ENCODE data around the gene SPRED3. TPM values are rescaled to one million over a fixed set of nuclear protein-coding genes. Genes with fewer than 3 reads are reported as not detected.

The SPRED3 gene
- total and polyA plus RNA-seq, 2 donors (not counting 1 experiment from before 2014, with no cell fraction given) = 1.5 to 2.0 TPM

DNA sequence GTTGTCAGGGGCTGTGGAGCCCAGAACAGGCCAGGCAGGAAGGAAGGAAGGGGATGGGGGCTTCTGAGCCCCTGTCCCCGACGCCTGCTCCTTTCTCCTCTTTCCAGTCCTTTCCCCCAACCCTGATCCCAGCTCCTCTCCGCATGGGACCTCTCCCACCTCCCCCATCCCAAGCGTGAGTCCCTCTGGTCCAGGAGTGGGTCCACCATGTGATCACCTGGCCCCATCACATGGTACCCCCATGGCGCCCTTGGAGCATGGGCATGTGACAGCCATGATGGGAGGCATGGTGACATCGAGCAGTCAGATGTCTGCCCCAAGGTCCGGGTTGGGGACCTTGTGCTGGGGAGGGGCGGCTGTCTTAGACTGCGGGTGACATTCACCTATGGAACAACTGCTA is 54.2 kb downstream of the SPRED3 start:
- Histone ChIP-seq H4K20me1 (ENCODE audit: control insufficient read depth, extremely low read depth, insufficient read depth, low read length) (no peaks in the 10 kb centered on the region), H3K36me3 (ENCODE audit: control insufficient read depth, insufficient read depth, low read length) (no peaks in the 10 kb centered on the region), H3K9ac (ENCODE audit: insufficient read depth, low read length) (no peak overlapping the region), H3K4me3 (replicated peaks in 1 of 4; ENCODE audit: control extremely low read depth in 1 of 4, insufficient read depth in 1 of 4, low read depth in 3 of 4, low read length in 4 of 4) (no peak overlapping the region), H3K27me3 (ENCODE audit: control insufficient read depth, insufficient read depth, low read length) (no peaks in the 10 kb centered on the region), H3K4me1 (ENCODE audit: control insufficient read depth, extremely low read depth, insufficient read depth, low read length) (no peaks in the 10 kb centered on the region), H2AFZ (ENCODE audit: low read length) (no peak overlapping the region), H3K27ac (ENCODE audit: insufficient read depth, low read length) (no peak overlapping the region), H3K9me3 (ENCODE audit: control insufficient read depth, insufficient read depth, low read depth, low read length) (no peaks in the 10 kb centered on the region), H3K79me2 (ENCODE audit: control insufficient read depth, insufficient read depth, low read length) (no peaks in the 10 kb centered on the region), H3K4me2 (ENCODE audit: extremely low read depth, insufficient read depth, low read length) (no peak overlapping the region)
- TF ChIP-seq, protein P1, sequence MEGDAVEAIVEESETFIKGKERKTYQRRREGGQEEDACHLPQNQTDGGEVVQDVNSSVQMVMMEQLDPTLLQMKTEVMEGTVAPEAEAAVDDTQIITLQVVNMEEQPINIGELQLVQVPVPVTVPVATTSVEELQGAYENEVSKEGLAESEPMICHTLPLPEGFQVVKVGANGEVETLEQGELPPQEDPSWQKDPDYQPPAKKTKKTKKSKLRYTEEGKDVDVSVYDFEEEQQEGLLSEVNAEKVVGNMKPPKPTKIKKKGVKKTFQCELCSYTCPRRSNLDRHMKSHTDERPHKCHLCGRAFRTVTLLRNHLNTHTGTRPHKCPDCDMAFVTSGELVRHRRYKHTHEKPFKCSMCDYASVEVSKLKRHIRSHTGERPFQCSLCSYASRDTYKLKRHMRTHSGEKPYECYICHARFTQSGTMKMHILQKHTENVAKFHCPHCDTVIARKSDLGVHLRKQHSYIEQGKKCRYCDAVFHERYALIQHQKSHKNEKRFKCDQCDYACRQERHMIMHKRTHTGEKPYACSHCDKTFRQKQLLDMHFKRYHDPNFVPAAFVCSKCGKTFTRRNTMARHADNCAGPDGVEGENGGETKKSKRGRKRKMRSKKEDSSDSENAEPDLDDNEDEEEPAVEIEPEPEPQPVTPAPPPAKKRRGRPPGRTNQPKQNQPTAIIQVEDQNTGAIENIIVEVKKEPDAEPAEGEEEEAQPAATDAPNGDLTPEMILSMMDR (conservative IDR thresholded peaks at IDR 0.05 in 1 of 2, IDR thresholded peaks at IDR 0.05 in 1 of 2; ENCODE audit: low read depth in 1 of 2, low read length in 2 of 2) = no peak
- TF ChIP-seq EZH2 (IDR thresholded peaks at IDR 0.05; ENCODE audit: low read length, missing control alignments) = no peak
- no peak for DNase-seq (ENCODE audit: low read depth in 2 of 2)

GRCh38 chr19:38443458-38443999 is 55.0 kb downstream of the SPRED3 start:
- Histone ChIP-seq H3K27me3 (ENCODE audit: control insufficient read depth, insufficient read depth, low read length) (no peaks in the 10 kb centered on the region), H3K36me3 (ENCODE audit: control insufficient read depth, insufficient read depth, low read length) (no peaks in the 10 kb centered on the region), H4K20me1 (ENCODE audit: control insufficient read depth, extremely low read depth, insufficient read depth, low read length) (no peaks in the 10 kb centered on the region), H2AFZ (ENCODE audit: low read length) (no peak overlapping the region), H3K79me2 (ENCODE audit: control insufficient read depth, insufficient read depth, low read length) (no peaks in the 10 kb centered on the region), H3K4me3 (replicated peaks in 1 of 4; ENCODE audit: control extremely low read depth in 1 of 4, insufficient read depth in 1 of 4, low read depth in 3 of 4, low read length in 4 of 4) (no peak overlapping the region), H3K9ac (ENCODE audit: insufficient read depth, low read length) (no peak overlapping the region), H3K4me2 (ENCODE audit: extremely low read depth, insufficient read depth, low read length) (no peak overlapping the region), H3K27ac (ENCODE audit: insufficient read depth, low read length) (no peak overlapping the region), H3K4me1 (ENCODE audit: control insufficient read depth, extremely low read depth, insufficient read depth, low read length) (no peaks in the 10 kb centered on the region), H3K9me3 (ENCODE audit: control insufficient read depth, insufficient read depth, low read depth, low read length) (no peaks in the 10 kb centered on the region)
- no peak for DNase-seq (ENCODE audit: low read depth in 2 of 2)
- TF ChIP-seq EZH2 (IDR thresholded peaks at IDR 0.05; ENCODE audit: low read length, missing control alignments) = no peak
- TF ChIP-seq, protein P1 (conservative IDR thresholded peaks at IDR 0.05 in 1 of 2, IDR thresholded peaks at IDR 0.05 in 1 of 2; ENCODE audit: low read depth in 1 of 2, low read length in 2 of 2) = no peak

DNA sequence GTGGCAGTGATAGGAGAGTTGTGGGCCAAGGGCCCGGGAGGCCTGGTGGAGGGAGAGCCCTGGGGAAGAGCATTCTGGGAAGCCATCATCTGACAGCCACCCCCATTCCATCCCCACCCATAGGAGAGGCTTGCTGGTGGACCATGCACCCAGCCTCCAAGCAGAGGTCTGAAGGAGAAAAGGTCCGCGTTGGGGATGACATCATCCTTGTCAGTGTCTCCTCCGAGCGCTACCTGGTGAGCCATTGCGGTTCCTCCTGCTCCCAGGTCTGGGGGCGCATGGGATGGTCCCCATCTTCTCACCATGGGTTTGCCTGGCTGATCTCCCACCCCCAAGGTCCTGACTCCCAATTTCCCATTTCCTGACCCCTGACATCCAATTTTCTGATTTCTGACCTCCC is 55.5 kb downstream of the SPRED3 start:
- Histone ChIP-seq H3K4me1 (ENCODE audit: control insufficient read depth, extremely low read depth, insufficient read depth, low read length) (no peaks in the 10 kb centered on the region), H4K20me1 (ENCODE audit: control insufficient read depth, extremely low read depth, insufficient read depth, low read length) (no peaks in the 10 kb centered on the region), H2AFZ (ENCODE audit: low read length) (no peak overlapping the region), H3K9me3 (ENCODE audit: control insufficient read depth, insufficient read depth, low read depth, low read length) (no peaks in the 10 kb centered on the region), H3K79me2 (ENCODE audit: control insufficient read depth, insufficient read depth, low read length) (no peaks in the 10 kb centered on the region), H3K27ac (ENCODE audit: insufficient read depth, low read length) (no peak overlapping the region), H3K4me3 (replicated peaks in 1 of 4; ENCODE audit: control extremely low read depth in 1 of 4, insufficient read depth in 1 of 4, low read depth in 3 of 4, low read length in 4 of 4) (no peak overlapping the region), H3K9ac (ENCODE audit: insufficient read depth, low read length) (no peak overlapping the region), H3K36me3 (ENCODE audit: control insufficient read depth, insufficient read depth, low read length) (no peaks in the 10 kb centered on the region), H3K4me2 (ENCODE audit: extremely low read depth, insufficient read depth, low read length) (no peak overlapping the region), H3K27me3 (ENCODE audit: control insufficient read depth, insufficient read depth, low read length) (no peaks in the 10 kb centered on the region)
- DNase-seq (ENCODE audit: low read depth in 2 of 2) = no peak
- TF ChIP-seq, protein P1 (conservative IDR thresholded peaks at IDR 0.05 in 1 of 2, IDR thresholded peaks at IDR 0.05 in 1 of 2; ENCODE audit: low read depth in 1 of 2, low read length in 2 of 2) = no peak
- no peak for TF ChIP-seq EZH2 (IDR thresholded peaks at IDR 0.05; ENCODE audit: low read length, missing control alignments)

Measured in fibroblast of lung (primary cell).